ENCODE data around the gene CSNK1G3. TPM values are rescaled to one million over a fixed set of nuclear protein-coding genes. Genes with fewer than 3 reads are reported as not detected.

Gene CSNK1G3
- total RNA-seq, 1 experiment from 2014 or later, result 21.6 TPM

- POLR2A ChIA-PET (ENCODE audit: unreplicated experiment), result no interaction called here
- Histone ChIP-seq H3K27me3 (ENCODE audit: low read length) (no peaks in the 10 kb centered on the region), H2AFZ (ENCODE audit: low read length) (no peak overlapping the region), H3K36me3 (ENCODE audit: low read depth, low read length) (no peaks in the 10 kb centered on the region), H3K9me3 (ENCODE audit: low read length) (no peaks in the 10 kb centered on the region), H3K4me2 (ENCODE audit: low read length) (no peak overlapping the region), H3K79me2 (ENCODE audit: low read length) (peaks cover 62% of the 10 kb centered on the region), H4K20me1 (ENCODE audit: low read length) (peaks cover 3% of the 10 kb centered on the region; the same call in 1 of the 2 replicates), H3K27ac (ENCODE audit: low read length) (no peak overlapping the region), H3K4me3 (ENCODE audit: low read length) (no peak overlapping the region), H3F3A (ENCODE audit: low read length, unreplicated experiment) (no peaks in the 10 kb centered on the region), H3K9ac (ENCODE audit: low read length) (no peak overlapping the region), H3K4me1 (ENCODE audit: insufficient read depth, low read length) (peaks cover 9% of the 10 kb centered on the region; the same call in 1 of the 2 replicates), H3K9me2 (replicated peaks; ENCODE audit: low read length) (no peaks in the 10 kb centered on the region)
- DNase-seq (peak; percentile 29), ATAC-seq (peak; percentile 53)
- intact Hi-C loops (cut with micrococcal nuclease), result no loop called here
- CTCF ChIA-PET, result no interaction called here
- no TSS peak for BruUV-seq (replicated peaks)
- TF ChIP-seq EZH2phosphoT487 (IDR thresholded peaks at IDR 0.05; ENCODE audit: borderline replicate concordance, low read length) (no peak), CTCF (conservative IDR thresholded peaks at IDR 0.05; ENCODE audit: low read depth, low read length) (no peak), EZH2 (IDR thresholded peaks at IDR 0.05; ENCODE audit: low read length, unreplicated experiment) (no peak)
These were observed 25.9 kb downstream of the CSNK1G3 start for GRCh38 chr5:123537845-123538244.

- BruUV-seq (replicated peaks), result no TSS peak
- Histone ChIP-seq H3F3A (ENCODE audit: low read length, unreplicated experiment) (no peaks in the 10 kb centered on the region), H4K20me1 (ENCODE audit: low read length) (peaks cover 3% of the 10 kb centered on the region; the same call in 1 of the 2 replicates), H3K36me3 (ENCODE audit: low read depth, low read length) (no peaks in the 10 kb centered on the region), H3K9me2 (replicated peaks; ENCODE audit: low read length) (no peaks in the 10 kb centered on the region), H3K9me3 (ENCODE audit: low read length) (no peaks in the 10 kb centered on the region), H3K79me2 (ENCODE audit: low read length) (peaks cover 68% of the 10 kb centered on the region), H3K27me3 (ENCODE audit: low read length) (no peaks in the 10 kb centered on the region), H2AFZ (ENCODE audit: low read length) (no peak overlapping the region), H3K9ac (ENCODE audit: low read length) (no peak overlapping the region), H3K4me1 (ENCODE audit: insufficient read depth, low read length) (peaks cover 16% of the 10 kb centered on the region; the same call in 1 of the 2 replicates), H3K27ac (ENCODE audit: low read length) (no peak overlapping the region), H3K4me3 (ENCODE audit: low read length) (no peak overlapping the region), H3K4me2 (ENCODE audit: low read length) (no peak overlapping the region)
- intact Hi-C loops (cut with micrococcal nuclease), result no loop called here
- TF ChIP-seq EZH2phosphoT487 (IDR thresholded peaks at IDR 0.05; ENCODE audit: borderline replicate concordance, low read length) (no peak), EZH2 (IDR thresholded peaks at IDR 0.05; ENCODE audit: low read length, unreplicated experiment) (no peak), CTCF (conservative IDR thresholded peaks at IDR 0.05; ENCODE audit: low read depth, low read length) (no peak)
- ChIA-PET POLR2A (ENCODE audit: unreplicated experiment) (no interaction called here), CTCF (no interaction called here)
- DNase-seq (no peak), ATAC-seq (no peak)
These were observed 26.9 kb downstream of the CSNK1G3 start for GRCh38 chr5:123538670-123539459.

GRCh38 chr5:123540534-123540933 is 28.6 kb downstream of the CSNK1G3 start:
- TF ChIP-seq CTCF (conservative IDR thresholded peaks at IDR 0.05; ENCODE audit: low read depth, low read length) (no peak), EZH2 (IDR thresholded peaks at IDR 0.05; ENCODE audit: low read length, unreplicated experiment) (no peak), EZH2phosphoT487 (IDR thresholded peaks at IDR 0.05; ENCODE audit: borderline replicate concordance, low read length) (no peak)
- Histone ChIP-seq H3K4me1 (ENCODE audit: insufficient read depth, low read length) (peaks cover 16% of the 10 kb centered on the region; the same call in 1 of the 2 replicates), H3K79me2 (ENCODE audit: low read length) (peaks cover 71% of the 10 kb centered on the region), H4K20me1 (ENCODE audit: low read length) (peaks cover 3% of the 10 kb centered on the region; the same call in 1 of the 2 replicates), H2AFZ (ENCODE audit: low read length) (no peak overlapping the region), H3K36me3 (ENCODE audit: low read depth, low read length) (no peaks in the 10 kb centered on the region), H3K27ac (ENCODE audit: low read length) (no peak overlapping the region), H3K9me3 (ENCODE audit: low read length) (no peaks in the 10 kb centered on the region), H3K9me2 (replicated peaks; ENCODE audit: low read length) (no peaks in the 10 kb centered on the region), H3K9ac (ENCODE audit: low read length) (no peak overlapping the region), H3K27me3 (ENCODE audit: low read length) (no peaks in the 10 kb centered on the region), H3F3A (ENCODE audit: low read length, unreplicated experiment) (no peaks in the 10 kb centered on the region), H3K4me3 (ENCODE audit: low read length) (no peak overlapping the region), H3K4me2 (ENCODE audit: low read length) (no peak overlapping the region)
- ATAC-seq (no peak), DNase-seq (no peak)
- ChIA-PET POLR2A (ENCODE audit: unreplicated experiment) (interaction anchor here (0.6 kb wide), 1 partner anchor 119 kb away, joined by 3 read pairs; no protein-coding TSS in a partner anchor), CTCF (no interaction called here)
- intact Hi-C loops (cut with micrococcal nuclease), result no loop called here
- BruUV-seq (replicated peaks), result no TSS peak
